OCI-LY1 (cell line): ENCODE measurements around the gene ANAPC5.

ENCODE experiments used
- H2AFZ ChIP-seq: fragments of 200-600 bp; sonication (generic), shearing (Covaris generic); 2 replicates; pipeline ENCODE4 v1.6.0; 2014; ENCODE audit warnings: antibody characterized with exemption, mild to moderate bottlenecking, low read length
- H3F3A ChIP-seq: fragments of 200-600 bp; sonication (generic), shearing (Covaris generic); 2 replicates; pipeline ENCODE4 v1.6.0; 2014; ENCODE audit warnings: mild to moderate bottlenecking, antibody characterized with exemption, low read length, moderate library complexity; ENCODE audit not compliant: insufficient read depth
- H3K27ac ChIP-seq: fragments of 200-600 bp; sonication (generic); 2 replicates; pipeline ENCODE4 v1.5.1; 2014; ENCODE audit warnings: low read length, mixed run types, mild to moderate bottlenecking, low read depth; ENCODE audit not compliant: poor library complexity, severe bottlenecking
- H3K27me3 ChIP-seq: fragments of 200-600 bp; sonication (generic); 2 replicates; pipeline ENCODE4 v1.6.0; 2014; ENCODE audit warnings: antibody characterized with exemption, mild to moderate bottlenecking, low read length, moderate library complexity; ENCODE audit not compliant: insufficient read depth
- H3K36me3 ChIP-seq: fragments of 200-600 bp; sonication (generic); 2 replicates; pipeline ENCODE4 v1.6.1; 2014; ENCODE audit warnings: mild to moderate bottlenecking, antibody characterized with exemption, low read length, moderate library complexity, mixed read lengths; ENCODE audit not compliant: insufficient read depth
- H3K4me1 ChIP-seq: fragments of 200-600 bp; sonication (generic); 2 replicates; pipeline ENCODE4 v1.5.1; 2014; ENCODE audit warnings: mild to moderate bottlenecking, low read length, moderate library complexity; ENCODE audit not compliant: insufficient read depth, severe bottlenecking
- H3K4me2 ChIP-seq: fragments of 200-600 bp; sonication (generic), shearing (Covaris generic); 2 replicates; pipeline ENCODE4 v1.6.1; 2014; ENCODE audit warnings: low read length
- H3K4me3 ChIP-seq: fragments of 200-600 bp; sonication (generic); 2 replicates; pipeline ENCODE4 v1.5.1; 2014; ENCODE audit warnings: low read length, low read depth, mild to moderate bottlenecking, mixed read lengths; ENCODE audit not compliant: poor library complexity, severe bottlenecking
- H3K79me2 ChIP-seq: fragments of 200-600 bp; shearing (Covaris generic); 2 replicates; pipeline ENCODE4 v1.6.1; 2016; ENCODE audit warnings: mixed run types, low read length, mixed read lengths; ENCODE audit not compliant: insufficient read depth
- H3K9ac ChIP-seq: fragments of 200-600 bp; sonication (generic), shearing (Covaris generic); 2 replicates; pipeline ENCODE4 v1.6.1; 2014; ENCODE audit warnings: mild to moderate bottlenecking, low read length, mixed read lengths
- H3K9me2 ChIP-seq: fragments of 200-600 bp; sonication (generic), shearing (Covaris generic); 2 replicates; pipeline ENCODE4 v1.6.1; 2014; ENCODE audit warnings: low read depth, mild to moderate bottlenecking, low read length, mixed read lengths
- H3K9me3 ChIP-seq: fragments of 200-600 bp; shearing (Covaris generic); 2 replicates; pipeline ENCODE4 v1.6.1; 2014; ENCODE audit warnings: low read length, mixed read lengths
- H4K20me1 ChIP-seq: fragments of 200-600 bp; sonication (generic), shearing (Covaris generic); 2 replicates; pipeline ENCODE4 v1.6.0; 2016; ENCODE audit warnings: mild to moderate bottlenecking, low read length; ENCODE audit not compliant: insufficient read depth
- EZH2 ChIP-seq: fragments of 200-600 bp; sonication (generic), shearing (Covaris generic); IDR thresholded peaks from 2 replicates; pipeline ENCODE4 v1.8.0; 2017; ENCODE audit warnings: borderline replicate concordance, mixed run types, mild to moderate bottlenecking, antibody characterized with exemption, low read length, moderate library complexity, mixed read lengths
- TF ChIP-seq, protein P1 (sequence below): fragments of 200-600 bp; sonication (generic), shearing (Covaris generic); IDR thresholded peaks from 2 replicates; pipeline ENCODE4 v1.5.1; 2017; ENCODE audit warnings: mild to moderate bottlenecking, antibody characterized with exemption, low read length, moderate library complexity, mixed read lengths

ANAPC5 gene

DNA sequence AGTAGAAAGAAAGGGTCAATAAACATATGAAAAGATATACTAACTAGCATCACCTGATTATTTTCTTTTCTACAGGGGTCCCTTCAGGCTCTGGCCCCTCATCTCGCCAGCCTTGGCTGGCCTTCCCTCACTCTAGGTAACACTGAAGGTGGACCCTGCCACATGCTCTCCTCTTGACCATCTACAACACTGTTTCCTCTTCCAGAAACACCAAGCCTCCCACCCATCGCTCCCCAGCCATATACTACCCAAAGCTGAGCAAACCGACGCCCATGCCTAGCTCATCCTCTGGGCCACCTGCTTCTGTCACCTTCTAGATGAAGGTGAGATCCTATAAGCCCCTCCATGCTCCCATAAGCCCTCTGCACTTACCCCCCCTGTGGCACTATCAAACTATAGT, 14.8 kb downstream of the ANAPC5 start:
- no peak overlapping the region for H3K27ac ChIP-seq
- no peaks in the 10 kb centered on the region for H3K9me2 ChIP-seq
- H3K79me2 ChIP-seq = no peaks in the 10 kb centered on the region
- no peak overlapping the region for H3K9ac ChIP-seq
- H3K27me3 ChIP-seq = no peaks in the 10 kb centered on the region
- H3K9me3 ChIP-seq = no peaks in the 10 kb centered on the region
- H3K4me1 ChIP-seq = no peaks in the 10 kb centered on the region
- no peaks in the 10 kb centered on the region for H4K20me1 ChIP-seq
- H3K36me3 ChIP-seq = peaks cover 90% of the 10 kb centered on the region
- no peak overlapping the region for H2AFZ ChIP-seq
- no peaks in the 10 kb centered on the region for H3F3A ChIP-seq
- H3K4me3 ChIP-seq = no peak overlapping the region
- no peak for TF ChIP-seq EZH2
- TF ChIP-seq, protein P1, sequence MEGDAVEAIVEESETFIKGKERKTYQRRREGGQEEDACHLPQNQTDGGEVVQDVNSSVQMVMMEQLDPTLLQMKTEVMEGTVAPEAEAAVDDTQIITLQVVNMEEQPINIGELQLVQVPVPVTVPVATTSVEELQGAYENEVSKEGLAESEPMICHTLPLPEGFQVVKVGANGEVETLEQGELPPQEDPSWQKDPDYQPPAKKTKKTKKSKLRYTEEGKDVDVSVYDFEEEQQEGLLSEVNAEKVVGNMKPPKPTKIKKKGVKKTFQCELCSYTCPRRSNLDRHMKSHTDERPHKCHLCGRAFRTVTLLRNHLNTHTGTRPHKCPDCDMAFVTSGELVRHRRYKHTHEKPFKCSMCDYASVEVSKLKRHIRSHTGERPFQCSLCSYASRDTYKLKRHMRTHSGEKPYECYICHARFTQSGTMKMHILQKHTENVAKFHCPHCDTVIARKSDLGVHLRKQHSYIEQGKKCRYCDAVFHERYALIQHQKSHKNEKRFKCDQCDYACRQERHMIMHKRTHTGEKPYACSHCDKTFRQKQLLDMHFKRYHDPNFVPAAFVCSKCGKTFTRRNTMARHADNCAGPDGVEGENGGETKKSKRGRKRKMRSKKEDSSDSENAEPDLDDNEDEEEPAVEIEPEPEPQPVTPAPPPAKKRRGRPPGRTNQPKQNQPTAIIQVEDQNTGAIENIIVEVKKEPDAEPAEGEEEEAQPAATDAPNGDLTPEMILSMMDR = no peak
- H3K4me2 ChIP-seq = no peak overlapping the region

DNA sequence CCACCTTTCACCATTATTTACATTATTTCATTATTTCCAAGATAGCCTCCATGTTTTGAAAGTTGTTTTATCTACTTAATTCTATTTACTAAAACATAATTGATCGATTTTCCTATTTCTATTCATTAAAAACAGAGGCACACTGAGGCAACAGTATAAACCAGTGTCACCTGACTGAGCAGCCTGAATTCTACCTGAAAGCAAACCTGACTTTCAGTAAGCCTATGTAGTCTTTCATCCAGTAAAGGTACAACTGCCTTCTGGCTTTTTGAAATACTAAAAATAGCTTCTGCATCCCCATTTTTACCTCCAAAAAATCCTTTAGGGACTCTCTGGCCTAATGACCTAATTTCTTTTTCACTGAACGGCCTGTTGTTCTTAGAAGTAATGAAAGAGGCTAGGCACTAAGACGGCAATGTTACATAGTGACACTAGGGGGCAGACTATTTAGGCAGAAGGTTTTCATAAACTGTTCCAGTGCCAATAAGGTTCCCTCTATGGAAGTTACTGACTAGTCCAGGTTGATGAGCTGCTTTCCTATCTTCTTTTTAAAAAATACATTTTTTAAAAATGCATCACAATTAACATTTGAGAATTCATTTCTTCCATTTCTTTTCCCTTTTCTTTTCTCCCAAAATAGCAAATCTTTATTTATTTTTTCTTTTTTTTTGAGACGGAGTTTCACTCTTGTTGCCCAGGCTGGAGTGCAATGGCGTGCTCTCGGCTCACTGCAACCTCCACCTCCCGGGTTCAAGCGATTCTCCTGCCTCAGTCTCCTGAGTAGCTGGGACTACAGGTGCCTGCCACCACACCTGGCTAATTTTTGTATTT, 17.5 kb downstream of the ANAPC5 start:
- Histone ChIP-seq H3K4me1 (no peaks in the 10 kb centered on the region), H3K9ac (no peak overlapping the region), H3K9me2 (no peaks in the 10 kb centered on the region), H3K4me2 (no peak overlapping the region), H2AFZ (no peak overlapping the region), H3K9me3 (no peaks in the 10 kb centered on the region), H4K20me1 (no peaks in the 10 kb centered on the region), H3K27ac (no peak overlapping the region), H3K79me2 (no peaks in the 10 kb centered on the region), H3K27me3 (no peaks in the 10 kb centered on the region), H3F3A (no peaks in the 10 kb centered on the region), H3K36me3 (peaks cover 91% of the 10 kb centered on the region), H3K4me3 (no peak overlapping the region)
- no peak for TF ChIP-seq EZH2
- TF ChIP-seq, protein P1 = peak; percentile 87

DNA sequence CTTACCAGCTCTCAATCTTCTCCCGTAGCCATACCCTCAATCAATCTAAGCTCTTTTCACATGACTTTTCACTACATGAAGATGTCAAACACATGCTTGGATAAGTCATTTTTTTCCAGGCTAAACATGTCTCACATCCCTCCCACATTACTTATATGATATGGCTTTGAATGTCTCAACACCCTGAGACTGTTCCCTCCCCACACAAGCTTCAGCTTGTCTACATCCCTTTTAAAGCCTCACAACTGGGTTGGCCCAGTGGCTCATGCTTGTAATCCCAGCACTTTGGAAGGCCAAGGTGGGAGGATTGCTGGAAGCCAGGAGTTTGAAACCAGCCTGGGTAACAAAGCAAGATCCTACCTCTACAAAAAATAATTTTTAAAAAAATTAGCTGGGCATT, 18.5 kb downstream of the ANAPC5 start:
- Histone ChIP-seq H2AFZ (no peak overlapping the region), H3K27ac (no peak overlapping the region)

More for the DNA sequence above, 18.5 kb downstream of the ANAPC5 start:
- Histone ChIP-seq H3K4me3 (no peak overlapping the region), H3F3A (no peaks in the 10 kb centered on the region), H3K27me3 (no peaks in the 10 kb centered on the region), H3K9me3 (no peaks in the 10 kb centered on the region), H3K4me2 (no peak overlapping the region), H3K9me2 (no peaks in the 10 kb centered on the region), H4K20me1 (no peaks in the 10 kb centered on the region), H3K36me3 (peaks cover 92% of the 10 kb centered on the region), H3K9ac (no peak overlapping the region), H3K4me1 (no peaks in the 10 kb centered on the region), H3K79me2 (no peaks in the 10 kb centered on the region)
- no peak for TF ChIP-seq EZH2
- TF ChIP-seq, protein P1 = no peak
